B cell (primary cell): ENCODE data around the gene ZXDB. TPM values are rescaled to one million over a fixed set of nuclear protein-coding genes. Genes with fewer than 3 reads are reported as not detected.

ENCODE experiments used
- ATAC-seq: fragments of 200-7000 bp; cut with Tn5 transposase; one replicate; pipeline ENCODE4 v1.10.0; 2021; ENCODE audit warnings: low read depth, mild to moderate bottlenecking, moderate number of reproducible peaks, moderate library complexity
- CTCF ChIA-PET: fragments of 350-600 bp; sonication (Branson Sonifier 250); formaldehyde crosslinking; loops from one replicate; lab custom pipeline; 2021; ENCODE audit warnings: antibody characterized with exemption, inconsistent platforms; lab: Charles Lee
- POLR2A ChIA-PET: fragments of 350-600 bp; sonication (Branson Sonifier 250); formaldehyde crosslinking; loops from one replicate; lab custom pipeline; 2021; ENCODE audit warnings: antibody characterized with exemption; lab: Charles Lee
- DNase-seq: peaks from one replicate; pipeline ENCODE4 v3.0.0; 2013
- H2AFZ ChIP-seq: 2 replicates; pipeline ENCODE4 v1.6.1; 2012; ENCODE audit warnings: mild to moderate bottlenecking, low read depth, low read length; ENCODE audit not compliant: insufficient read depth, poor library complexity, severe bottlenecking
- H3K27ac ChIP-seq, 2 donors: 1 replicate in 1 of 2; 2 replicates in 1 of 2; pipeline ENCODE4 v1.5.1; 2012 to 2013; ENCODE audit warnings: low read length in 2 of 2, mild to moderate bottlenecking in 2 of 2, moderate library complexity in 1 of 2
- H3K27me3 ChIP-seq, 4 experiments: fragments of 200-600 bp in 1 of 4; sonication (generic) in 1 of 4; replicated peaks in 1 of 4; 1 replicate in 2 of 4; 2 replicates in 2 of 4; pipeline versions ENCODE4 v1.6.1 to v1.7.0; 2013 to 2016; ENCODE audit warnings: low read length in 3 of 4, mild to moderate bottlenecking in 2 of 4, mixed read lengths in 1 of 4, moderate library complexity in 1 of 4; ENCODE audit not compliant: insufficient read depth in 4 of 4, control insufficient read depth in 3 of 4; ENCODE audit errors: control extremely low read depth in 1 of 4
- H3K36me3 ChIP-seq, 2 experiments: replicated peaks in 1 of 2; 1 replicate in 1 of 2; 2 replicates in 1 of 2; pipeline versions ENCODE4 v1.6.1 to v1.7.1; 2013; ENCODE audit warnings: low read length in 1 of 2; ENCODE audit not compliant: insufficient read depth in 2 of 2, control insufficient read depth in 1 of 2; ENCODE audit errors: control extremely low read depth in 1 of 2, extremely low read depth in 1 of 2
- H3K4me1 ChIP-seq, 2 donors: fragments of 200-600 bp in 1 of 2; sonication (generic) in 1 of 2; 1 replicate in 1 of 2; 2 replicates in 1 of 2; pipeline versions ENCODE4 v1.5.1 to v1.6.1; 2013 to 2017; ENCODE audit warnings: low read length in 2 of 2; ENCODE audit not compliant: control insufficient read depth in 2 of 2, insufficient read depth in 2 of 2
- H3K4me2 ChIP-seq: replicated peaks from 2 replicates; pipeline ENCODE3; 2012; ENCODE audit warnings: mild to moderate bottlenecking, low read depth, low read length; ENCODE audit not compliant: poor library complexity, severe bottlenecking
- H3K4me3 ChIP-seq, 5 experiments: fragments of 200-600 bp in 1 of 5; sonication (generic) in 1 of 5; 1 replicate in 3 of 5; 2 replicates in 2 of 5; pipeline versions ENCODE4 v1.5.1 to v1.7.0; 2011 to 2016; ENCODE audit warnings: low read length in 4 of 5, mild to moderate bottlenecking in 4 of 5, low read depth in 2 of 5, control low read depth in 1 of 5, moderate library complexity in 1 of 5; ENCODE audit not compliant: insufficient read depth in 1 of 5; ENCODE audit errors: control extremely low read depth in 1 of 5, extremely low read depth in 1 of 5
- H3K79me2 ChIP-seq: fragments of 200-600 bp; sonication (generic); one replicate; pipeline ENCODE4 v1.6.0; 2016; ENCODE audit warnings: low read length; ENCODE audit not compliant: control insufficient read depth, insufficient read depth
- H3K9ac ChIP-seq: fragments of 200-600 bp; sonication (generic); 2 replicates; pipeline ENCODE4 v1.6.1; 2017; ENCODE audit warnings: mild to moderate bottlenecking, low read length, moderate library complexity
- H3K9me3 ChIP-seq, 3 donors: one replicate each; pipeline versions ENCODE4 v1.6.1 to v1.7.1; 2013; ENCODE audit warnings: low read length in 2 of 3; ENCODE audit not compliant: control insufficient read depth in 2 of 3, insufficient read depth in 1 of 3; ENCODE audit errors: control extremely low read depth in 1 of 3
- H4K20me1 ChIP-seq: 2 replicates; pipeline ENCODE4 v1.6.0; 2012; ENCODE audit warnings: mild to moderate bottlenecking, low read length; ENCODE audit not compliant: insufficient read depth, control insufficient read depth, poor library complexity, severe bottlenecking
- H3K27ac Mint-ChIP-seq: one replicate; pipeline ENCODE4 v1.8.0; 2021; ENCODE audit warnings: mixed read lengths
- H3K27me3 Mint-ChIP-seq: one replicate; pipeline ENCODE4 v1.8.0; 2021; ENCODE audit warnings: mixed read lengths
- H3K4me1 Mint-ChIP-seq: one replicate; pipeline ENCODE4 v1.8.0; 2021; ENCODE audit warnings: mixed read lengths
- H3K4me3 Mint-ChIP-seq: one replicate; pipeline ENCODE4 v1.8.0; 2021; ENCODE audit warnings: mixed read lengths
- H3K9me3 Mint-ChIP-seq: one replicate; pipeline ENCODE4 v1.8.0; 2022; ENCODE audit warnings: mixed read lengths; ENCODE audit not compliant: insufficient read depth
- CTCF ChIP-seq: fragments of 200-600 bp; IDR thresholded peaks from one replicate; pipeline ENCODE4 v1.8.0; 2022; ENCODE audit warnings: antibody characterized with exemption, mild to moderate bottlenecking
- EZH2 ChIP-seq: IDR thresholded peaks from 2 replicates; pipeline ENCODE4 v1.6.1; 2012; ENCODE audit warnings: borderline replicate concordance, low read depth, mild to moderate bottlenecking, moderate library complexity, low read length; ENCODE audit not compliant: insufficient read depth, poor library complexity, severe bottlenecking
- WGBS: methylation state at CpG from one replicate; pipeline ENCODE4 v1.1.5; 2013; ENCODE audit warnings: missing lambda C conversion rate; ENCODE audit not compliant: insufficient coverage; 5-methylcytosine and 5-hydroxymethylcytosine counted together
- intact Hi-C: fragments of 100-400 bp; cut with micrococcal nuclease; formaldehyde crosslinking; loops from one replicate; pipeline ENCODE4 v1.10.0; 2022
- polyA plus RNA-seq: library from polyadenylated mRNA; depleted of rRNA; stranded (reverse); fragments of >200 nt; gene quantifications from 2 replicates; pipeline ENCODE4 v1.2.3, GENCODE V29; 2012
- total RNA-seq, 2 donors: library from RNA; stranded (reverse); fragments of 120-200 nt in 1 of 2; gene quantifications; 1 replicate in 1 of 2; 2 replicates in 1 of 2; pipeline versions ENCODE4 v1.2.3 to v1.2.4, GENCODE V29; 2013 to 2022

The ZXDB gene
- total and polyA plus RNA-seq, 2 donors (not counting 1 experiment from before 2014, with no cell fraction given): 9.4 to 16.6 TPM

DNA sequence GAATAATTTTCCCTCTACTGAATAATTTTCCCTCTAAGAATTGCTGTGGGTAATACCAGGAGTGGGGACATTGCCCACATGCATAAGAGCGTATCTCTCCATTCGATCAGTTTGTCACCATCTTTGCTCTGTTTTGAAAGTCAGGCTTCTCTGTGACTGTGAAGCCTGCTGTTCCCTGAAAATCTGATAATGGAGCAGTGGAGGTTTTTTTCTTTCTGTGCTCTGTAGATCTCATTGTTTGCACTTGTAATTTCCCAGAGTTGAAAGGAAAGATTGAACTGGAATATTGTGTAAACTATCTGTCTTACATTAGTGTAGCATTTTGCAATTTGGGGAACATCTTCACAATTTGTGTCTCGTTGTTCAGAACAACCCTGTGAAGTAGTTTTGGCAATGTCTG is 4.3 kb downstream of the ZXDB start:
- no peak overlapping the region for H3K4me3 ChIP-seq
- ATAC-seq (no peak), DNase-seq (no peak)
- no peaks in the 10 kb centered on the region for H3K9me3 ChIP-seq
- no peaks in the 10 kb centered on the region for H3K27me3 ChIP-seq
- H3K79me2 ChIP-seq: peaks cover 8% of the 10 kb centered on the region
- Mint-ChIP-seq H3K4me3 (peak overlapping the region; percentile 66), H3K27ac (no peak overlapping the region), H3K27me3 (no peaks in the 10 kb centered on the region), H3K9me3 (no peaks in the 10 kb centered on the region), H3K4me1 (peaks cover 39% of the 10 kb centered on the region)
- no peaks in the 10 kb centered on the region for H3K36me3 ChIP-seq
- H4K20me1 ChIP-seq: peaks cover 4% of the 10 kb centered on the region
- H3K4me1 ChIP-seq: peaks cover 18 to 24% of the 10 kb centered on the region in 2 donors
- ChIA-PET CTCF (no interaction called here), POLR2A (interaction anchor here (0.6 kb wide), 1 partner anchor 8 kb away, joined by 6 read pairs; no protein-coding TSS in a partner anchor)
- H3K4me2 ChIP-seq: peak overlapping the region; percentile 48
- no peak overlapping the region for H3K9ac ChIP-seq
- intact Hi-C loops: no loop called here
- H2AFZ ChIP-seq: no peak overlapping the region
- TF ChIP-seq CTCF (no peak), EZH2 (no peak)
- WGBS: no CpG with 5 or more reads among the region's 3 CpGs
- H3K27ac ChIP-seq: no peak overlapping the region

DNA sequence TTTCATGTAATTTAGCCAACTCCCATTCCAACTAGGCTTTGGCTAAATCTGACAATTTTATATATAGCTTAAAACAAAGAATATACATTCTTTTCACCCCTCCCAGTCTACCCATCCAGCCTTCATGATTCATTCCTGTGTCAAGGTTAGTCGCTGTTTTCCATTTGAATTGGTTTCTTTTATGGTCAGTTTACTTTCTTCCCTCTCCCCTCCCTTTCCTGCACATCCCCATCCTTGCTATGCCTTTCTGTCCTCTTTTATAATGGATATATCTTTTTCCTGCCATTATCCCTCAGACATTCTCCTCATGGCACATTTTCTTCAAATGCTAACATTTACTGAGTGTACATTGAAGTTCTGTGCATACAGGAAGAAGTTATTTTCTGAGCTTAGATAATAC is 4.7 kb downstream of the ZXDB start:
- H3K4me3 Mint-ChIP-seq: peak overlapping the region; percentile 59
- H3K9me3 Mint-ChIP-seq: no peaks in the 10 kb centered on the region
- H3K27me3 ChIP-seq: no peaks in the 10 kb centered on the region
- intact Hi-C loops: no loop called here
- H3K9me3 ChIP-seq: no peaks in the 10 kb centered on the region
- peaks cover 16 to 20% of the 10 kb centered on the region in 2 donors for H3K4me1 ChIP-seq
- no CpG with 5 or more reads among the region's 1 CpG for WGBS
- no peak overlapping the region for H3K27ac ChIP-seq
- H2AFZ ChIP-seq: no peak overlapping the region
- no peak overlapping the region for H3K27ac Mint-ChIP-seq
- peaks cover 5% of the 10 kb centered on the region for H3K79me2 ChIP-seq
- H3K4me3 ChIP-seq: no peak overlapping the region
- H3K9ac ChIP-seq: no peak overlapping the region
- TF ChIP-seq CTCF: no peak
- no peak for TF ChIP-seq EZH2
- H4K20me1 ChIP-seq: peaks cover 4% of the 10 kb centered on the region
- peaks cover 35% of the 10 kb centered on the region for H3K4me1 Mint-ChIP-seq
- H3K4me2 ChIP-seq: peak overlapping the region; percentile 48
- no peak for DNase-seq
- no peaks in the 10 kb centered on the region for H3K36me3 ChIP-seq
- H3K27me3 Mint-ChIP-seq: no peaks in the 10 kb centered on the region
- CTCF ChIA-PET: no interaction called here
- POLR2A ChIA-PET: interaction anchor here (0.6 kb wide), 1 partner anchor 9 kb away, joined by 6 read pairs; no protein-coding TSS in a partner anchor
- no peak for ATAC-seq
